ENCODE data around the gene PIEZO2.

Gene PIEZO2

DNA sequence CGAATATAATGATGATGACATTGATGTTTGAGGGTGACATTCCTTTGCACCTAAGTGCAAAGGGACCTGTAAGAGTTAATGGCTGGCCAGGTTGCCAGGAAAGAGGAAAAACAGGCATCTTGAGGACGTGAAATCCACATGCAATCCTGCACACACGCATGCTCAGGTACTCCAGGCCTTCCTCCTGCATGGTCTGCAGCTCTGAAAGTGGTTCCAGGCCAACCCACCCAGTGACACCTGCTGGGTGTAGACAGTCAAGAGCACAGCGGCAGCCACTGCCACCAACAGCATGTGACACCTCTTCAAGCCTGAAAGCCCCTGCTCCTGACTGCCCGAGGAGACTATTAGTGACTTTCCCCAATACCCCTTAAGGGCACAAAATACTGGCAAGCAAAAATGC lies 101.6 kb downstream of the PIEZO2 start:
- no peak overlapping the region for H3K4me3 ChIP-seq (ENCODE audit: low read length)
- no peaks in the 10 kb centered on the region for H3K4me1 ChIP-seq (ENCODE audit: control insufficient read depth, insufficient read depth, low read length)
- no peaks in the 10 kb centered on the region for H3K36me3 ChIP-seq (ENCODE audit: control insufficient read depth, insufficient read depth, low read length)
- no peaks in the 10 kb centered on the region for H3K9me3 ChIP-seq (ENCODE audit: control insufficient read depth, low read length)
- no peak overlapping the region for H3K9ac ChIP-seq (ENCODE audit: low read length)
- H3K27me3 ChIP-seq (ENCODE audit: control insufficient read depth, insufficient read depth, low read length) = no peaks in the 10 kb centered on the region

GRCh38 chr18:11047156-11047555 lies 102.2 kb downstream of the PIEZO2 start:
- no peak overlapping the region for H3K4me3 ChIP-seq (ENCODE audit: low read length)
- H3K4me1 ChIP-seq (ENCODE audit: control insufficient read depth, insufficient read depth, low read length) = no peaks in the 10 kb centered on the region
- H3K9ac ChIP-seq (ENCODE audit: low read length) = no peak overlapping the region
- no peaks in the 10 kb centered on the region for H3K36me3 ChIP-seq (ENCODE audit: control insufficient read depth, insufficient read depth, low read length)
- no peaks in the 10 kb centered on the region for H3K27me3 ChIP-seq (ENCODE audit: control insufficient read depth, insufficient read depth, low read length)
- no peaks in the 10 kb centered on the region for H3K9me3 ChIP-seq (ENCODE audit: control insufficient read depth, low read length)

DNA sequence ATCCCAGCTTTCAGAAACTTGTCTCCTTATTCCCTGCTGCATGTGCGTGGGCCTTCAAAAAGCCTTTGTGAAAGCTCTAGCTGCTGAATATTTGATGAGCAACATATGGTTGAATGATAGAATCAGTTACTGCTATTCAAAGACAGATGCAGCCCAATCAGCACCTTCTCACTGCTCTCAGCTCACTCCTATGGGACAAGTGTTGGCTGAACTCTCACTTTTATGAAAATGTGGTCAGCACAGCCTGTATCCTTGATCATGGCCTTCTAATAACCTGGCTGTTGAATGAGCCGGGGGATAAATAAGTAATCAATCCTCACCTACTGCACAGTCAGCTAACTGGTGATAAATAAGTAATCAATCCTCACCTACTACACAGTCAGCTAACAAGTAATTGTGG lies 103.2 kb downstream of the PIEZO2 start:
- H3K9ac ChIP-seq (ENCODE audit: low read length) = no peak overlapping the region
- H3K36me3 ChIP-seq (ENCODE audit: control insufficient read depth, insufficient read depth, low read length) = no peaks in the 10 kb centered on the region
- H3K4me3 ChIP-seq (ENCODE audit: low read length) = no peak overlapping the region
- no peaks in the 10 kb centered on the region for H3K4me1 ChIP-seq (ENCODE audit: control insufficient read depth, insufficient read depth, low read length)
- no peaks in the 10 kb centered on the region for H3K27me3 ChIP-seq (ENCODE audit: control insufficient read depth, insufficient read depth, low read length)
- H3K9me3 ChIP-seq (ENCODE audit: control insufficient read depth, low read length) = no peaks in the 10 kb centered on the region

DNA sequence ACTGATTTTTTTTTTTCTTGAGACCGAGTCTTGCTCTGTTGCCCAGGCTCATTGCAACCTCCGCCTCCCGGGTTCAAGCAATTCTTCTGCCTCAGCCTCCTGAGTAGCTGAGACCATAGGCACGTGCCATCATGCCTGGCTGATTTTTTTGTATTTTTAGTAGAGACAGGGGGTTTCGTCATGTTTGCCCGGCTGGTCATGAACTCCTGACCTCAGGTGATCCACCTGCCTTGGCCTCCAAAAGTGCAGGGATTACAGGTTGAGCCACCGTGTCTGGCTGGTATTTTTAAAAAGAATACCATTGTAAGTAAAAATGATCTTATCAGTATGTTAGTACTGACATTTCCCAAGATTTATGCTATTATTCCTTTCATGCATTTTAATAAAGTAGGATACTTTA lies 105.7 kb downstream of the PIEZO2 start:
- Histone ChIP-seq H3K4me1 (ENCODE audit: control insufficient read depth, insufficient read depth, low read length) (peaks cover 3% of the 10 kb centered on the region), H3K27me3 (ENCODE audit: control insufficient read depth, insufficient read depth, low read length) (no peaks in the 10 kb centered on the region), H3K36me3 (ENCODE audit: control insufficient read depth, insufficient read depth, low read length) (no peaks in the 10 kb centered on the region), H3K4me3 (ENCODE audit: low read length) (no peak overlapping the region), H3K9ac (ENCODE audit: low read length) (no peak overlapping the region), H3K9me3 (ENCODE audit: control insufficient read depth, low read length) (no peaks in the 10 kb centered on the region)

GRCh38 chr18:11042247-11042646 lies 107.1 kb downstream of the PIEZO2 start:
- Histone ChIP-seq H3K4me3 (ENCODE audit: low read length) (no peak overlapping the region), H3K27me3 (ENCODE audit: control insufficient read depth, insufficient read depth, low read length) (no peaks in the 10 kb centered on the region), H3K36me3 (ENCODE audit: control insufficient read depth, insufficient read depth, low read length) (no peaks in the 10 kb centered on the region), H3K9ac (ENCODE audit: low read length) (no peak overlapping the region), H3K9me3 (ENCODE audit: control insufficient read depth, low read length) (no peaks in the 10 kb centered on the region), H3K4me1 (ENCODE audit: control insufficient read depth, insufficient read depth, low read length) (peaks cover 3% of the 10 kb centered on the region)

- Histone ChIP-seq H3K36me3 (ENCODE audit: control insufficient read depth, insufficient read depth, low read length) (no peaks in the 10 kb centered on the region), H3K4me1 (ENCODE audit: control insufficient read depth, insufficient read depth, low read length) (peaks cover 4% of the 10 kb centered on the region), H3K27me3 (ENCODE audit: control insufficient read depth, insufficient read depth, low read length) (no peaks in the 10 kb centered on the region), H3K4me3 (ENCODE audit: low read length) (no peak overlapping the region), H3K9ac (ENCODE audit: low read length) (no peak overlapping the region), H3K9me3 (ENCODE audit: control insufficient read depth, low read length) (no peaks in the 10 kb centered on the region)
These were observed 108.3 kb downstream of the PIEZO2 start for GRCh38 chr18:11040823-11041656.

DNA sequence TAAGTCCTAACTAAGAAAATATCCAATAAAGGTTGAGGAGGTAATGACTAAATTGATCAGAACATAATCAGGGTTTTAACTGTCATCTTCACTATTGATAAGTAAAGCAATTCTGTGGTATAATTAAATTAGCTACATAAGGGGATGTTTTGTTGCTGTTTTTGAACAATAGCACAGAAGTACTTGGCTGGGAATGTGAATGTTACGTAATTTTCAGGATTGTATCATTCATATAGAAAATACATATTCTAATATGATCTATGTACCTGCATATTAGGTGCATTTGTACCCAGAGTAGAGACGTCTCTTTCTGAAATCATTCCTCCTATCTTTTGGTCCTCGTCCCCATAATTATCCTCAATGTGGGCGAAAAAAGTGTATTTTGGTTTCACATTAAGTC lies 109.0 kb downstream of the PIEZO2 start:
- no peak overlapping the region for H3K9ac ChIP-seq (ENCODE audit: low read length)
- no peaks in the 10 kb centered on the region for H3K9me3 ChIP-seq (ENCODE audit: control insufficient read depth, low read length)
- peaks cover 11% of the 10 kb centered on the region for H3K4me1 ChIP-seq (ENCODE audit: control insufficient read depth, insufficient read depth, low read length)
- H3K27me3 ChIP-seq (ENCODE audit: control insufficient read depth, insufficient read depth, low read length) = no peaks in the 10 kb centered on the region
- no peak overlapping the region for H3K4me3 ChIP-seq (ENCODE audit: low read length)
- no peaks in the 10 kb centered on the region for H3K36me3 ChIP-seq (ENCODE audit: control insufficient read depth, insufficient read depth, low read length)

DNA sequence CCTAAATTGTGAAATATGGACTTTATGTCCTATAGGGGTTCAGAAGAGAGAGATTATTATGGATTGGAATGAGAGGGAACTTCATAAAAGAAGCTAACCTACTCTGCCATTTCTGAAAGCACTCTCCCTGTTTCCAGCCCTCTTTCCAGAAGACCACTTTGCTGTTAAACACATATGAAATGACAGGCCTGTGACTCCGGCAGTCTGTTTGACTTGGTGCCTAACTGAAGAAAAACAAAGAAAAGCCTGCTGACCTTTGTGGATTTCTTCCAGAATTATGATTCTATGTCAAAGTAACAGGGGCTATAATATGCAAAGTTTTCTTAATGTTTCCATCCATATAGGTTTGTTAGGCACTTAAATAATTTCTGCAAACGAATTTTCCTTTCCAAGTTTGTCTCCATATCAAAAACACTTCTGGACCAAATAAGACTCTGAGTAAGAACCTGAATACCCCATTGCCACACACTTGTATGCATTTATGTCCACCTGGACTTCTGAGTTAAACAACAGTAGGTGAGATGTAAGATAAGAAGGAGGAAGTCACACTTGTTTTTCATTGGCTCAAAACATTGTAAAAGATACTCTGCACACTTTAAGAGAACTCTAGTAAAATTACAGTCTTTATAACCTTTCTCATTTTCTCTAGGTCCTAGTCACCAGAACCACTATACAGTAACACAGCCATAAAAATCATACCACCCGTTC lies 111.7 kb downstream of the PIEZO2 start:
- Histone ChIP-seq H3K27me3 (ENCODE audit: control insufficient read depth, insufficient read depth, low read length) (no peaks in the 10 kb centered on the region), H3K9ac (ENCODE audit: low read length) (no peak overlapping the region), H3K4me3 (ENCODE audit: low read length) (no peak overlapping the region), H3K9me3 (ENCODE audit: control insufficient read depth, low read length) (no peaks in the 10 kb centered on the region), H3K36me3 (ENCODE audit: control insufficient read depth, insufficient read depth, low read length) (no peaks in the 10 kb centered on the region), H3K4me1 (ENCODE audit: control insufficient read depth, insufficient read depth, low read length) (peaks cover 19% of the 10 kb centered on the region)

DNA sequence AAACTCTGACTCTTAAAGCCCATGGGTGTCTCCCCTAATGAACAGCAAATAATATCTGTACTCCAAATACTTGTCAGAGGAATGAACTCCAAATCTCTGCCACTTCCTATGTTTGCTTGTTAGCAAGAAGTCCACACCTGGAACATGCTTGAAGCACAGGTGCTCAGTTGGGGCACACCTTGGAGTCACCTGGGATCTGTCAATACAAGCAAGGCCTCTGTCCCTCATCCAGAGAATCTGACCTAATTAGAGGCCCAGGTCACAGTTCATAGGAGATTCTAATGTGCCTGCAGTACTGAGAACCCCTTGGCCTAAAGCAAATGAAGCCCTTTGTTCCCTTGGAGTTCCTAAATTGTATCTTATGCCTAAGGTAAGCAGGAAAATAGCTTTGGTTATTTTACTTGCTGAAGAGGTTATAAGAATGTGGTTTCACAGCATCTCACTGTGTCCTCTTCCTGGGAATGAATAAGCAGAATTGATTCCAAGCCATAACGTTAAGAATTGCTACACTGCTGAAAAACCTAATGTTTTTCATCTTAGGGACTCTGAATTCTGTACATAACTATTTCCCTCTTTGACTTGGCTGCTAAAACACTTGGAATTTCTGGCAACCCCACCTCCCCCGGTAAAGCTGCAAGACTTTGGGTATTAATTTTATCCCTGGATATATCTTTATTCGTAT lies 113.4 kb downstream of the PIEZO2 start:
- H3K4me3 ChIP-seq (ENCODE audit: low read length) = no peak overlapping the region
- H3K36me3 ChIP-seq (ENCODE audit: control insufficient read depth, insufficient read depth, low read length) = no peaks in the 10 kb centered on the region
- H3K27me3 ChIP-seq (ENCODE audit: control insufficient read depth, insufficient read depth, low read length) = no peaks in the 10 kb centered on the region
- no peaks in the 10 kb centered on the region for H3K9me3 ChIP-seq (ENCODE audit: control insufficient read depth, low read length)
- H3K4me1 ChIP-seq (ENCODE audit: control insufficient read depth, insufficient read depth, low read length) = peaks cover 19% of the 10 kb centered on the region
- H3K9ac ChIP-seq (ENCODE audit: low read length) = no peak overlapping the region

- no peaks in the 10 kb centered on the region for H3K36me3 ChIP-seq (ENCODE audit: control insufficient read depth, insufficient read depth, low read length)
- no peaks in the 10 kb centered on the region for H3K27me3 ChIP-seq (ENCODE audit: control insufficient read depth, insufficient read depth, low read length)
- no peak overlapping the region for H3K9ac ChIP-seq (ENCODE audit: low read length)
- H3K9me3 ChIP-seq (ENCODE audit: control insufficient read depth, low read length) = no peaks in the 10 kb centered on the region
- peaks cover 16% of the 10 kb centered on the region for H3K4me1 ChIP-seq (ENCODE audit: control insufficient read depth, insufficient read depth, low read length)
- no peak overlapping the region for H3K4me3 ChIP-seq (ENCODE audit: low read length)
These were observed 114.0 kb downstream of the PIEZO2 start for GRCh38 chr18:11035376-11035775.

DNA sequence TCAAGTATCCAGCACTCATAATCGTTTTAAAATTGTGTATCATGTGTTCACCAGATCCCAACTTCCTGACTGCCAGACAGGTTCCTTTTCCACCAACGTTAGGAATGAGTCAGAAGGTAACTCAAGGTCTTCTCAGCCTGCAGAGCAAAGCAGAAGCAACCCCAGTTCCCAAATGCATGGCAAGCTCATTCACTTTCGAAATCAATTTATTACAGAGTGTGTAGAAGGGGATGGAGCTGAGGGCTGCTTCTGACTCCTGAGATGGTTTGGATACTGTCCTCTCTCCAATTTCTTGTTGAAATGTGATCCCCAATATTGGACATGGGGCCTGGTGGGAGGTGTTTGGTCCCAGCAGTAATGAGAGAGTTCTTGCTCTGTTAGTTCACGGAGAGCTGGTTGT lies 114.5 kb downstream of the PIEZO2 start:
- Histone ChIP-seq H3K4me1 (ENCODE audit: control insufficient read depth, insufficient read depth, low read length) (peaks cover 16% of the 10 kb centered on the region), H3K27me3 (ENCODE audit: control insufficient read depth, insufficient read depth, low read length) (no peaks in the 10 kb centered on the region), H3K9me3 (ENCODE audit: control insufficient read depth, low read length) (no peaks in the 10 kb centered on the region)

GRCh38 chr18:11033503-11033902 lies 115.9 kb downstream of the PIEZO2 start:
- Histone ChIP-seq H3K4me3 (ENCODE audit: low read length) (no peak overlapping the region), H3K27me3 (ENCODE audit: control insufficient read depth, insufficient read depth, low read length) (no peaks in the 10 kb centered on the region), H3K9me3 (ENCODE audit: control insufficient read depth, low read length) (no peaks in the 10 kb centered on the region), H3K4me1 (ENCODE audit: control insufficient read depth, insufficient read depth, low read length) (peaks cover 16% of the 10 kb centered on the region), H3K36me3 (ENCODE audit: control insufficient read depth, insufficient read depth, low read length) (no peaks in the 10 kb centered on the region), H3K9ac (ENCODE audit: low read length) (no peak overlapping the region)

More for the DNA sequence above, 114.5 kb downstream of the PIEZO2 start:
- Histone ChIP-seq H3K36me3 (ENCODE audit: control insufficient read depth, insufficient read depth, low read length) (no peaks in the 10 kb centered on the region), H3K4me3 (ENCODE audit: low read length) (no peak overlapping the region), H3K9ac (ENCODE audit: low read length) (no peak overlapping the region)
